Measurements from ENCODE around the gene OVOL2. TPM values are rescaled to one million over a fixed set of nuclear protein-coding genes. Genes with fewer than 3 reads are reported as not detected.
"Not testable (repeated sequence)": the region's sequence is repeated elsewhere in the genome, so short reads cannot be mapped to it uniquely, and the experiment has no call there.

The OVOL2 gene
- total and polyA plus RNA-seq, 4 donors = 2.7 to 11.2 (median 7.2) TPM

DNA sequence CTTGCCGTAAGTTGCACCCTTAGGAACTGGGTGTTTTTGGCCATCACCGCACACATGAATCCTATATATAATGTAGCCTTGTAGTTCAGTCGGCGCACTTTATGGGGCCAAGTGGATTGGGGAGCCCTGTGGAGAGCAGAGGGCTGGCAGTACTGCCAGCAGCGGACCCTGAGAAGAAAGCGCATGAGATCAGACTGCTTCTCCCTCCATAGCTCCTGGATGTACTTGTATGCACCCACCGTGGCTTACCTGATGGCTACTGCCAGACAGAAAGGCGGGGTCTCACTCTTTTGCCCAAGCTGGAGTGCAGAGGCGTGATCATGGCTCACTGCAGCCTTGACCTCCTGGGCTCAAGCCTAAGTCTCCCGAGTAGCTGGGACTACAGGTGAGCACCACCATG is 32.8 kb upstream of the OVOL2 start:
- DNase-seq (no peak), ATAC-seq (ENCODE audit: insufficient read depth, low FRiP score) (no peak)
- Histone ChIP-seq H3K9ac (ENCODE audit: insufficient read depth in 1 of 2, low read length in 2 of 2) (no peak overlapping the region), H3K27me3 (ENCODE audit: control insufficient read depth in 3 of 3, insufficient read depth in 3 of 3, low read length in 2 of 3) (no peaks in the 10 kb centered on the region), H3K9me3 (ENCODE audit: control insufficient read depth in 4 of 4, insufficient read depth in 3 of 4, low read length in 3 of 4) (peaks cover 0 to 2% (median 0%) of the 10 kb centered on the region in 4 donors), H3K4me3 (no peak overlapping the region), H3K4me1 (ENCODE audit: control insufficient read depth in 5 of 5, insufficient read depth in 5 of 5, low read length in 5 of 5) (no peaks in the 10 kb centered on the region), H3K36me3 (ENCODE audit: control insufficient read depth in 4 of 4, insufficient read depth in 4 of 4, low read length in 4 of 4) (no peaks in the 10 kb centered on the region), H3K27ac (ENCODE audit: low read depth in 1 of 2, low read length in 1 of 2) (no peak overlapping the region)
- 94% methylated on average over 10 of the region's 10 CpGs for WGBS, 2 donors
- TF ChIP-seq, protein P1, sequence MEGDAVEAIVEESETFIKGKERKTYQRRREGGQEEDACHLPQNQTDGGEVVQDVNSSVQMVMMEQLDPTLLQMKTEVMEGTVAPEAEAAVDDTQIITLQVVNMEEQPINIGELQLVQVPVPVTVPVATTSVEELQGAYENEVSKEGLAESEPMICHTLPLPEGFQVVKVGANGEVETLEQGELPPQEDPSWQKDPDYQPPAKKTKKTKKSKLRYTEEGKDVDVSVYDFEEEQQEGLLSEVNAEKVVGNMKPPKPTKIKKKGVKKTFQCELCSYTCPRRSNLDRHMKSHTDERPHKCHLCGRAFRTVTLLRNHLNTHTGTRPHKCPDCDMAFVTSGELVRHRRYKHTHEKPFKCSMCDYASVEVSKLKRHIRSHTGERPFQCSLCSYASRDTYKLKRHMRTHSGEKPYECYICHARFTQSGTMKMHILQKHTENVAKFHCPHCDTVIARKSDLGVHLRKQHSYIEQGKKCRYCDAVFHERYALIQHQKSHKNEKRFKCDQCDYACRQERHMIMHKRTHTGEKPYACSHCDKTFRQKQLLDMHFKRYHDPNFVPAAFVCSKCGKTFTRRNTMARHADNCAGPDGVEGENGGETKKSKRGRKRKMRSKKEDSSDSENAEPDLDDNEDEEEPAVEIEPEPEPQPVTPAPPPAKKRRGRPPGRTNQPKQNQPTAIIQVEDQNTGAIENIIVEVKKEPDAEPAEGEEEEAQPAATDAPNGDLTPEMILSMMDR (IDR thresholded peaks at IDR 0.05; ENCODE audit: control extremely low read depth, extremely low read depth) = no peak

DNA sequence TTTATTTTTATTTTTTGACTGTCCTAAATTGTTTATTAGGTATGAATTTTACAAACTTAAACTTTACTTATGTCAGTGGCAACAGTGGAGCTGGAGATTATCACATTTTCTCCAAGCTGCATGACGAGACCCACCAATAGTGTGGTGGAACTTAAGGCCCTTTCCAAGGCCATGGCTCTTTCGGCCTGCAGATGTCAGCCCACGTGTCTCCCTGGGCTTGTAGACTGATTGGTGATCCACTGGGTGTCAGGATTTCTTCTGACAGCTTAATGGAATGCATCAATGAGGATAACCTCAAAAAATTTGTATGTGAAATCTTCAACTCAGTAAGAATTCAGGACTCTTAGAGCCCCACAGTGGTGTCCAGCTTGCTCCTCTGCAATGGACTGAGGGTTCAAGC is 32.3 kb upstream of the OVOL2 start:
- no peak for ATAC-seq (ENCODE audit: insufficient read depth, low FRiP score)

DNA sequence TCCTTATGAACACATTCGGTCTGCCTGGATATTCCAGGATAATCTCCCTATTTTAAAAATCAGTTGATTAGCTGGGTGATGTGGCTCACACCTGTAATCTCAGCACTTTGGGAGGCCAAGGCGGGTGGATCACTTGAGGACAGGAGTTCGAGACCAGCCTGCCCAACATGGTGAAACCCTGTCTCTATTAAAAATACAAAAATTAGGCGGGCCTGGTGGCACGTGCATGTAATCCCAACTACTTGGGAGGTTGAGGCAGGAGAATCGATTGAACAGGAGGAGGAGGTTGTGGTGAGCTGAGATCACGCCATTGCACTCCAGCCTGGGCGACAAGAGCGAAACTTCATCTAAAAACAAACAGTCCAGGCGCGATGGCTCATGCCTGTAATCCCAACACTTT is 31.1 kb upstream of the OVOL2 start:
- H3K9me3 ChIP-seq (ENCODE audit: control insufficient read depth in 4 of 4, insufficient read depth in 3 of 4, low read length in 3 of 4); ATAC-seq (ENCODE audit: insufficient read depth, low FRiP score); H3K36me3 ChIP-seq (ENCODE audit: control insufficient read depth in 4 of 4, insufficient read depth in 4 of 4, low read length in 4 of 4); H3K9ac ChIP-seq (ENCODE audit: insufficient read depth in 1 of 2, low read length in 2 of 2); H3K27ac ChIP-seq (ENCODE audit: low read depth in 1 of 2, low read length in 1 of 2); DNase-seq; H3K27me3 ChIP-seq (ENCODE audit: control insufficient read depth in 3 of 3, insufficient read depth in 3 of 3, low read length in 2 of 3); H3K4me1 ChIP-seq (ENCODE audit: control insufficient read depth in 5 of 5, insufficient read depth in 5 of 5, low read length in 5 of 5); H3K4me3 ChIP-seq: not testable (repeated sequence)
- 96% methylated on average over 11 of the region's 11 CpGs for WGBS, 2 donors

More for the DNA sequence above, 32.3 kb upstream of the OVOL2 start:
- Histone ChIP-seq H3K9me3 (ENCODE audit: control insufficient read depth in 4 of 4, insufficient read depth in 3 of 4, low read length in 3 of 4) (peaks cover 0 to 2% (median 0%) of the 10 kb centered on the region in 4 donors), H3K4me1 (ENCODE audit: control insufficient read depth in 5 of 5, insufficient read depth in 5 of 5, low read length in 5 of 5) (no peaks in the 10 kb centered on the region), H3K4me3 (no peak overlapping the region), H3K9ac (ENCODE audit: insufficient read depth in 1 of 2, low read length in 2 of 2) (no peak overlapping the region), H3K27me3 (ENCODE audit: control insufficient read depth in 3 of 3, insufficient read depth in 3 of 3, low read length in 2 of 3) (no peaks in the 10 kb centered on the region), H3K36me3 (ENCODE audit: control insufficient read depth in 4 of 4, insufficient read depth in 4 of 4, low read length in 4 of 4) (no peaks in the 10 kb centered on the region), H3K27ac (ENCODE audit: low read depth in 1 of 2, low read length in 1 of 2) (no peak overlapping the region)
- TF ChIP-seq, protein P1 (IDR thresholded peaks at IDR 0.05; ENCODE audit: control extremely low read depth, extremely low read depth) = no peak
- no peak for DNase-seq
- 56 to 67% methylated on average over 3 of the region's 3 CpGs for WGBS, 2 donors

DNA sequence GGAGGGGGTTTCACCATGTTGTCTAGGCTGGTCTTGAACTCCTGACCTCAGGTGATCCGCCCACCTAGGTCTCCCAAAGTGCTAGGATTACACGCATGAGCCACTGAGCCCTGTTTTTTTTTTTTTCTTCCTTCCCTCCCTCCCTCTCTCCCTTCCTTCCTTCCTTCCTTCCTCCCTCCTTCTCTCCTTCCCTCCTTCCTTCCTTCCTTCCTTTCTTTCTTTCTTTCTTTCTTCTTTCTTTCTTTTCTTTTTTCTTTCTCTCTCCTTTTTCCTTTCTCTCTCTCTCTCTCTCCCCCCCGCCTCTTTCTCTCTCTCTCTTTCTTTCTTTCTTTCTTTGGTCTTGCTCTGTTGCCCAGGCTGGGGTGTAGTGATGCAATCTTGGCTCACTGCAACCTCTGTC is 30.6 kb upstream of the OVOL2 start:
- DNase-seq; H3K9me3 ChIP-seq (ENCODE audit: control insufficient read depth in 4 of 4, insufficient read depth in 3 of 4, low read length in 3 of 4); H3K27ac ChIP-seq (ENCODE audit: low read depth in 1 of 2, low read length in 1 of 2); ATAC-seq (ENCODE audit: insufficient read depth, low FRiP score); H3K27me3 ChIP-seq (ENCODE audit: control insufficient read depth in 3 of 3, insufficient read depth in 3 of 3, low read length in 2 of 3); H3K9ac ChIP-seq (ENCODE audit: insufficient read depth in 1 of 2, low read length in 2 of 2); H3K4me1 ChIP-seq (ENCODE audit: control insufficient read depth in 5 of 5, insufficient read depth in 5 of 5, low read length in 5 of 5); H3K4me3 ChIP-seq; H3K36me3 ChIP-seq (ENCODE audit: control insufficient read depth in 4 of 4, insufficient read depth in 4 of 4, low read length in 4 of 4): not testable (repeated sequence)
- WGBS, 2 donors = 69 to 82% methylated on average over 3 of the region's 3 CpGs

DNA sequence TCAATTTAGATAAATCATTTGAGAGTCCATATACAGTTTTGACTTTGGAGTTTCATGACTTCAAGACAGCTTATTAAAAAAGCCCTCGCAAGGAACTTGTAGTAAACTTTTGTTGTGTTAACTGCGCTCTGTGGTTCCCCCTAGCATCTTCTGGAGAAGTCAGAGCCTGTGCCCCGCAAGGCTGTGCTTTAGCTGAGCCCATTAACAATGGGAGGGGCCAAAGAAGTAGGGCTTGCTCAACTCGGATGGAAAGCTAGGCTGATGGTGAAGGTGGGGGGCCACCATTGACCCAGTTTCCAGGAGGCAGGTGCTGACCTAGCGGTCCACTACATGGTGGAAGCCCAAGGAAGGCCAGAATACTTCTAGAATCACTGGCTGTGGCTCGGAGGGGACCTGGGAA is 29.3 kb upstream of the OVOL2 start:
- no peaks in the 10 kb centered on the region for H3K36me3 ChIP-seq (ENCODE audit: control insufficient read depth in 4 of 4, insufficient read depth in 4 of 4, low read length in 4 of 4)
- no peaks in the 10 kb centered on the region for H3K4me1 ChIP-seq (ENCODE audit: control insufficient read depth in 5 of 5, insufficient read depth in 5 of 5, low read length in 5 of 5)
- H3K4me3 ChIP-seq = no peak overlapping the region
- 73% methylated on average over 6 of the region's 6 CpGs for WGBS, 2 donors
- DNase-seq = no peak
- H3K27me3 ChIP-seq (ENCODE audit: control insufficient read depth in 3 of 3, insufficient read depth in 3 of 3, low read length in 2 of 3) = no peaks in the 10 kb centered on the region
- H3K9ac ChIP-seq (ENCODE audit: insufficient read depth in 1 of 2, low read length in 2 of 2) = no peak overlapping the region
- no peak overlapping the region for H3K27ac ChIP-seq (ENCODE audit: low read depth in 1 of 2, low read length in 1 of 2)
- TF ChIP-seq, protein P1 (IDR thresholded peaks at IDR 0.05; ENCODE audit: control extremely low read depth, extremely low read depth) = no peak
- peaks cover 0 to 2% (median 0%) of the 10 kb centered on the region in 4 donors for H3K9me3 ChIP-seq (ENCODE audit: control insufficient read depth in 4 of 4, insufficient read depth in 3 of 4, low read length in 3 of 4)
- ATAC-seq (ENCODE audit: insufficient read depth, low FRiP score) = no peak

DNA sequence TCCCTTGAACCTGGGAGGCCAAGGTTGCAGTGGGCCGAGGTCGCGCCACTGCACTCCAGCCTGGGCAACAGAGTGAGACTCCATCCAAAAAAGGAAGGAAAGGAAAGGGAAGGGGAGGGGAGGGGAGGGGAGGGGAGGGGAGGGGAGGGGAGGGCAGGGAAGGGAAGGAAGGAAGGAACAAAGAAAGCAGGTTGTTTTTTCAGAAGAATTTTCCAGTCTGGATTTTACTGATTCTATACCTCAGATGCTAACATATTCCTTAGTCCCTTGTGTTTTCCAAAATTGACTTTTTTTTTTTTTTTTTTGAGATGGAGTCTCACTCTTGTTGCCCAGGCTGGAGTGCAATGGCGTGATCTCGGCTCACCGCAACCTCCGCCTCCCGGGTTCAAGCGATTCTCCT is 23.1 kb upstream of the OVOL2 start:
- H3K9ac ChIP-seq (ENCODE audit: insufficient read depth in 1 of 2, low read length in 2 of 2); H3K27me3 ChIP-seq (ENCODE audit: control insufficient read depth in 3 of 3, insufficient read depth in 3 of 3, low read length in 2 of 3); H3K4me1 ChIP-seq (ENCODE audit: control insufficient read depth in 5 of 5, insufficient read depth in 5 of 5, low read length in 5 of 5); H3K9me3 ChIP-seq (ENCODE audit: control insufficient read depth in 4 of 4, insufficient read depth in 3 of 4, low read length in 3 of 4); H3K36me3 ChIP-seq (ENCODE audit: control insufficient read depth in 4 of 4, insufficient read depth in 4 of 4, low read length in 4 of 4); H3K27ac ChIP-seq (ENCODE audit: low read depth in 1 of 2, low read length in 1 of 2); DNase-seq; ATAC-seq (ENCODE audit: insufficient read depth, low FRiP score); H3K4me3 ChIP-seq: not testable (repeated sequence)
- 92 to 98% methylated on average over 6 to 9 of the region's 9 CpGs for WGBS, 2 donors
